Measurements from ENCODE around the gene MRPL54. TPM values are rescaled to one million over a fixed set of nuclear protein-coding genes. Genes with fewer than 3 reads are reported as not detected.
"Not testable (repeated sequence)": the region's sequence is repeated elsewhere in the genome, so short reads cannot be mapped to it uniquely, and the experiment has no call there.

MRPL54 gene
- total RNA-seq, 1 donor from 2014 or later: 43.5 TPM

GRCh38 chr19:3814648-3815047 lies 52.2 kb downstream of the MRPL54 start:
- Histone ChIP-seq H3K9me3 (ENCODE audit: insufficient read depth, low read depth, low read length) (no peaks in the 10 kb centered on the region), H3K27me3 (ENCODE audit: insufficient read depth, low read length) (no peaks in the 10 kb centered on the region), H3K4me3 (ENCODE audit: insufficient read depth, low read depth, low read length) (no peak overlapping the region), H3K36me3 (ENCODE audit: insufficient read depth, low read length) (no peaks in the 10 kb centered on the region), H3K4me2 (ENCODE audit: low read length) (no peak overlapping the region), H4K20me1 (ENCODE audit: insufficient read depth, low read length) (no peaks in the 10 kb centered on the region), H3K79me2 (ENCODE audit: insufficient read depth, low read length) (no peaks in the 10 kb centered on the region), H3K27ac (ENCODE audit: low read depth, low read length) (no peak overlapping the region), H2AFZ (ENCODE audit: low read depth, low read length) (no peak overlapping the region), H3K4me1 (ENCODE audit: insufficient read depth, low read length) (peaks cover 7% of the 10 kb centered on the region), H3K9ac (ENCODE audit: low read length) (no peak overlapping the region)
- Mint-ChIP-seq H3K27ac (ENCODE audit: unreplicated experiment) (no peak overlapping the region), H3K27me3 (ENCODE audit: low read depth, unreplicated experiment) (no peaks in the 10 kb centered on the region), H3K4me3 (ENCODE audit: unreplicated experiment) (no peak overlapping the region), H3K9me3 (ENCODE audit: unreplicated experiment) (no peaks in the 10 kb centered on the region), H3K36me3 (ENCODE audit: low read depth, unreplicated experiment) (no peaks in the 10 kb centered on the region), H3K4me1 (ENCODE audit: low read depth, unreplicated experiment) (peaks cover 5% of the 10 kb centered on the region)
- TF ChIP-seq CTCF (IDR thresholded peaks at IDR 0.05; ENCODE audit: insufficient read depth, low read depth, low read length) (no peak), EZH2 (IDR thresholded peaks at IDR 0.05; ENCODE audit: insufficient read depth, low read length) (no peak)
- FAIRE-seq (no peak), DNase-seq (ENCODE audit: low read depth) (no peak)

GRCh38 chr19:3816148-3816547 lies 53.7 kb downstream of the MRPL54 start:
- not testable (repeated sequence) for FAIRE-seq; H3K9me3 ChIP-seq (ENCODE audit: insufficient read depth, low read depth, low read length); H2AFZ ChIP-seq (ENCODE audit: low read depth, low read length); H4K20me1 ChIP-seq (ENCODE audit: insufficient read depth, low read length); H3K27ac Mint-ChIP-seq (ENCODE audit: unreplicated experiment); H3K9me3 Mint-ChIP-seq (ENCODE audit: unreplicated experiment); H3K36me3 Mint-ChIP-seq (ENCODE audit: low read depth, unreplicated experiment); H3K27me3 Mint-ChIP-seq (ENCODE audit: low read depth, unreplicated experiment); H3K27me3 ChIP-seq (ENCODE audit: insufficient read depth, low read length); H3K4me3 ChIP-seq (ENCODE audit: insufficient read depth, low read depth, low read length); H3K9ac ChIP-seq (ENCODE audit: low read length); H3K36me3 ChIP-seq (ENCODE audit: insufficient read depth, low read length); H3K4me3 Mint-ChIP-seq (ENCODE audit: unreplicated experiment); DNase-seq (ENCODE audit: low read depth); H3K4me1 Mint-ChIP-seq (ENCODE audit: low read depth, unreplicated experiment); H3K27ac ChIP-seq (ENCODE audit: low read depth, low read length); H3K79me2 ChIP-seq (ENCODE audit: insufficient read depth, low read length); H3K4me1 ChIP-seq (ENCODE audit: insufficient read depth, low read length); H3K4me2 ChIP-seq (ENCODE audit: low read length)

GRCh38 chr19:3816566-3817218 lies 54.2 kb downstream of the MRPL54 start:
- Histone ChIP-seq H3K4me3 (ENCODE audit: insufficient read depth, low read depth, low read length) (no peak overlapping the region), H4K20me1 (ENCODE audit: insufficient read depth, low read length) (no peaks in the 10 kb centered on the region), H3K27me3 (ENCODE audit: insufficient read depth, low read length) (no peaks in the 10 kb centered on the region), H2AFZ (ENCODE audit: low read depth, low read length) (no peak overlapping the region), H3K36me3 (ENCODE audit: insufficient read depth, low read length) (no peaks in the 10 kb centered on the region), H3K27ac (ENCODE audit: low read depth, low read length) (no peak overlapping the region), H3K4me1 (ENCODE audit: insufficient read depth, low read length) (peaks cover 7% of the 10 kb centered on the region), H3K9ac (ENCODE audit: low read length) (no peak overlapping the region), H3K79me2 (ENCODE audit: insufficient read depth, low read length) (no peaks in the 10 kb centered on the region), H3K9me3 (ENCODE audit: insufficient read depth, low read depth, low read length) (no peaks in the 10 kb centered on the region), H3K4me2 (ENCODE audit: low read length) (no peak overlapping the region)
- DNase-seq (ENCODE audit: low read depth): no peak
- no peaks in the 10 kb centered on the region for H3K9me3 Mint-ChIP-seq (ENCODE audit: unreplicated experiment)
- peaks cover 5% of the 10 kb centered on the region for H3K4me1 Mint-ChIP-seq (ENCODE audit: low read depth, unreplicated experiment)
- no peak for FAIRE-seq
- no peaks in the 10 kb centered on the region for H3K36me3 Mint-ChIP-seq (ENCODE audit: low read depth, unreplicated experiment)
- no peak for TF ChIP-seq EZH2 (IDR thresholded peaks at IDR 0.05; ENCODE audit: insufficient read depth, low read length)
- no peak for TF ChIP-seq CTCF (IDR thresholded peaks at IDR 0.05; ENCODE audit: insufficient read depth, low read depth, low read length)
- H3K4me3 Mint-ChIP-seq (ENCODE audit: unreplicated experiment): no peak overlapping the region
- H3K27ac Mint-ChIP-seq (ENCODE audit: unreplicated experiment): no peak overlapping the region
- H3K27me3 Mint-ChIP-seq (ENCODE audit: low read depth, unreplicated experiment): peaks cover 1% of the 10 kb centered on the region

Other genes with a start within 250 kb of the MRPL54 start
- 0.68 TPM in 1 of 2 replicates, not detected in the other for gene TEKTIP1, start 223.5 kb upstream of the MRPL54 start, total RNA-seq
- gene MFSD12, start 205.1 kb upstream of the MRPL54 start, total RNA-seq: 181 and 201 TPM in 2 replicates
- gene HMG20B, start 189.7 kb upstream of the MRPL54 start, total RNA-seq: 55.9 and 63.8 TPM in 2 replicates
- 0.09 and 0.10 TPM in 2 replicates for gene GIPC3, start 177.2 kb upstream of the MRPL54 start, total RNA-seq
- 0.31 and 0.39 TPM in 2 replicates for gene TBXA2R, start 155.8 kb upstream of the MRPL54 start, total RNA-seq
- gene CACTIN, start 135.9 kb upstream of the MRPL54 start, total RNA-seq: 22.0 and 26.7 TPM in 2 replicates
- gene PIP5K1C, start 62.2 kb upstream of the MRPL54 start, total RNA-seq: 42.0 and 44.2 TPM in 2 replicates
- gene TJP3, start 54.3 kb upstream of the MRPL54 start, total RNA-seq: 0.58 and 2.0 TPM in 2 replicates
- 16.4 and 16.5 TPM in 2 replicates for gene APBA3, start 990 bp upstream of the MRPL54 start, total RNA-seq
- not detected in 2 replicates for gene RAX2, start 9.5 kb downstream of the MRPL54 start, total RNA-seq
- 0.22 TPM in 1 of 2 replicates, not detected in the other for gene MATK, start 23.7 kb downstream of the MRPL54 start, total RNA-seq
- gene ZFR2, start 106.4 kb downstream of the MRPL54 start, total RNA-seq: 2.0 and 2.1 TPM in 2 replicates
- 4.5 and 6.5 TPM in 2 replicates for gene ATCAY, start 118.0 kb downstream of the MRPL54 start, total RNA-seq
- 0.73 TPM in 1 of 2 replicates, not detected in the other for gene NMRK2, start 170.4 kb downstream of the MRPL54 start, total RNA-seq
- gene DAPK3, start 208.4 kb downstream of the MRPL54 start, total RNA-seq: 242 and 264 TPM in 2 replicates
- gene EEF2, start 222.8 kb downstream of the MRPL54 start, total RNA-seq: 2,578 and 2,739 TPM in 2 replicates
- gene PIAS4, start 245.1 kb downstream of the MRPL54 start, total RNA-seq: 26.0 and 26.4 TPM in 2 replicates